IgD-negative memory B cell (primary cell): ENCODE results near the gene ESR2. TPM values are rescaled to one million over a fixed set of nuclear protein-coding genes. Genes with fewer than 3 reads are reported as not detected.
"Not testable (repeated sequence)": the region's sequence is repeated elsewhere in the genome, so short reads cannot be mapped to it uniquely, and the experiment has no call there.

Source experiments
- H3K27ac Mint-ChIP-seq, 3 donors: one replicate each; pipeline ENCODE4 v1.8.0; 2020 to 2022; ENCODE audit warnings: mild to moderate bottlenecking in 3 of 3, mixed read lengths in 3 of 3, moderate library complexity in 1 of 3
- H3K27me3 Mint-ChIP-seq: one replicate; pipeline ENCODE4 v1.8.0; 2021; ENCODE audit warnings: mixed read lengths
- H3K36me3 Mint-ChIP-seq: one replicate; pipeline ENCODE4 v1.8.0; 2020; ENCODE audit warnings: mild to moderate bottlenecking, mixed read lengths
- H3K4me1 Mint-ChIP-seq, 3 donors: one replicate each; pipeline ENCODE4 v1.8.0; 2020 to 2022; ENCODE audit warnings: mixed read lengths in 3 of 3, mild to moderate bottlenecking in 1 of 3
- H3K4me3 Mint-ChIP-seq, 4 donors: one replicate each; pipeline ENCODE4 v1.8.0; 2020 to 2022; ENCODE audit warnings: mild to moderate bottlenecking in 4 of 4, mixed read lengths in 4 of 4, moderate library complexity in 3 of 4
- H3K9me3 Mint-ChIP-seq, 3 donors: one replicate each; pipeline ENCODE4 v1.8.0; 2020 to 2021; ENCODE audit warnings: mixed read lengths in 3 of 3, mild to moderate bottlenecking in 1 of 3
- polyA plus RNA-seq: library from polyadenylated mRNA; unstranded; fragments of 300-500 nt; fragmentation: Illumina TruSeq; gene quantifications from one replicate; pipeline ENCODE4 v1.2.3, GENCODE V29; 2021

ESR2 gene
- polyA plus RNA-seq, 1 donor from 2014 or later, result 1.3 TPM

- Mint-ChIP-seq H3K4me3 (peak overlapping the region in 1 of 4 donors; percentile 54), H3K4me1 (peaks cover 22 to 40% (median 33%) of the 10 kb centered on the region in 3 donors), H3K36me3 (peaks cover 21% of the 10 kb centered on the region), H3K9me3 (no peaks in the 10 kb centered on the region), H3K27me3 (no peaks in the 10 kb centered on the region), H3K27ac (peak overlapping the region in 2 of 3 donors; percentile 31 to 32)
Observed at GRCh38 chr14:64220466-64220865, 73.7 kb downstream of the ESR2 start.

DNA sequence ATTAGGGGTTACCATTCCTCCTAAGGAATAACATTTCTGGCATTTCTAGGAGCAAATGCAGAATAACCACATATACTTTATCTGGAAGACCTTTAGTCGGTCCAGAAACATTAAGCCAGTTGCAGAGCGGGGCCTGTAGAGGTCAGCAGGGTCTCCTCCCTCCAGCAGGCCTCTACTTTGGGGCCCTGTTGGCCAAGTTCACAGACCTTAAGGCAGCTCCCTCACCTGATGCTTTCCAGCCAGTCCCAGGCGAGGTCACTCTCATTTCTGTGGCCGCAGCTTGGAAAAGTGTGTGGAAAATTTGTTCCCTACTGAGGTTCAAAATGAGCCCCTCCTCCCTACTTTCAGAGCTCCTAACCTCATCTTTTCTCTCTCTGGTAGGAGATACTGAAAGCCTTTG lies 74.1 kb downstream of the ESR2 start:
- Mint-ChIP-seq H3K9me3 (no peaks in the 10 kb centered on the region), H3K4me1 (peaks cover 22 to 40% (median 33%) of the 10 kb centered on the region in 3 donors), H3K36me3 (peaks cover 21% of the 10 kb centered on the region), H3K4me3 (no peak overlapping the region), H3K27ac (peak overlapping the region in 2 of 3 donors; percentile 32 to 96), H3K27me3 (no peaks in the 10 kb centered on the region)

DNA sequence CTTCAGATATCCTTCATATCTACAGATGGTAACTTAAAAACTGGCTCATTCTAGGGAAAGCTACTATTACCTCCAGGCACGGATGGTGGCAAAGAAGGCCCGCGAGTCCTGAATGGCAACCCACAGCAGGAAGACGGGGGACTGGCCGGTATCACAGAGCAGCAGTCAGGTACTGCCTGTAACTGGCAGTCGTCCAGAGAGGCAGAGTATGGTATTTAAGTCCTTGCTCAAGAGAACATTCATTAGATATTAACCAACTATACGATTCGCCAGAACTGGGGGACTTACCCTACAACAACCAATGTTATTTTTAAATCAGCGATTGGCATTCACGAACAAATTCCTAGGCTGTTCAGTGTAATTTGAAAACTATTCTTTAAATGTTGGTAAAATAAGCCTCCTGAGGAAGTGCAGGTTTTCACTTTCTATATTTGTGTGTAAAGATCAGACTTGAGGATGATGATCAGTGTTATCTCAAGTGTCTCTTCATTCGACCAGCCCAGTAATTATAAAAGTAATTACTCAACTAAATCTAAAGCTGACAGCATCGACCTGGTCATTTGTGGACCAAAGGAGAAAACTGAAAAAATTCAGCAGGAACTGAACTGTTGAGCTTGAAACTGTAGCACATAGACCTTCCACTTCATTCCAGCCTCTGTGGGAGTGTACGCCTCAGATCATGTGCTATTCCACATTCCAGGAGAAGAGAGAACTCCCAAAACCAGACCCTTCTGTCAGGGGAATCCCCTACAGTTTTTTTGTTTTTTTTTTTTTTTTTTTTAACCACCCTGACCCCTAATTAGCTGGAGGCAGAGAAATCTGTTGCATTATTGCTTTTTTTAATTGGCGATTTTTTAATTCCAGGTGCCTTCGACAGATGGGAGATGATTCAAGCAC lies 75.6 kb downstream of the ESR2 start:
- H3K4me3 Mint-ChIP-seq, result peak overlapping the region in 2 of 4 donors; percentile 84 to 90
- no peaks in the 10 kb centered on the region for H3K9me3 Mint-ChIP-seq
- peaks cover 22 to 36% (median 33%) of the 10 kb centered on the region in 3 donors for H3K4me1 Mint-ChIP-seq
- peak overlapping the region; percentile 13 to 96 (median 91) for H3K27ac Mint-ChIP-seq
- peaks cover 17% of the 10 kb centered on the region for H3K36me3 Mint-ChIP-seq
- H3K27me3 Mint-ChIP-seq, result no peaks in the 10 kb centered on the region

DNA sequence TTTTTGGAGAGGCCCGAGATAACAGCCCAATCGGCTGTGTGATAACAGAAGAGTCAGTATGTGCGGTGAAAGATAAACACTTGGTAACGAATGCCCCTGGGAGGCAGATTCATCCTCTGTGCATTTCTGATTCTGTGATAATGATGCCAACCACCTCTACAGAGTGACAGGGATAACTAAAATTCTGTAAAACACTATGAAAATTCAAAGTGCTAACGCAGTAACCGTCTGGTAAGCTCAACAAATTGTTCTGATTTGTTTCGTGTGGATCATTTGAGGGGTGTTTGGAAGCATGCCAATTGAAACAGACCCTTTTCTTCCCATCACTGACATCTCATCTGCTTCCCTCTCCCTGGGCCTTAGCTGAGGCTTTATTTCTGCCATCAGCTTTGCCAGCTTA lies 76.3 kb downstream of the ESR2 start:
- peaks cover 22 to 35% (median 32%) of the 10 kb centered on the region in 3 donors for H3K4me1 Mint-ChIP-seq
- peak overlapping the region; percentile 88 to 96 (median 91) for H3K27ac Mint-ChIP-seq
- peak overlapping the region; percentile 25 to 90 (median 72) for H3K4me3 Mint-ChIP-seq
- no peaks in the 10 kb centered on the region for H3K27me3 Mint-ChIP-seq
- H3K9me3 Mint-ChIP-seq, result no peaks in the 10 kb centered on the region
- H3K36me3 Mint-ChIP-seq, result peaks cover 13% of the 10 kb centered on the region

GRCh38 chr14:64217308-64217707 lies 76.9 kb downstream of the ESR2 start:
- H3K27ac Mint-ChIP-seq, result peak overlapping the region; percentile 88 to 96 (median 91)
- H3K27me3 Mint-ChIP-seq, result no peaks in the 10 kb centered on the region
- H3K4me1 Mint-ChIP-seq, result peaks cover 21 to 32% (median 29%) of the 10 kb centered on the region in 3 donors
- H3K4me3 Mint-ChIP-seq, result peak overlapping the region; percentile 25 to 90 (median 72)
- peaks cover 13% of the 10 kb centered on the region for H3K36me3 Mint-ChIP-seq
- no peaks in the 10 kb centered on the region for H3K9me3 Mint-ChIP-seq

DNA sequence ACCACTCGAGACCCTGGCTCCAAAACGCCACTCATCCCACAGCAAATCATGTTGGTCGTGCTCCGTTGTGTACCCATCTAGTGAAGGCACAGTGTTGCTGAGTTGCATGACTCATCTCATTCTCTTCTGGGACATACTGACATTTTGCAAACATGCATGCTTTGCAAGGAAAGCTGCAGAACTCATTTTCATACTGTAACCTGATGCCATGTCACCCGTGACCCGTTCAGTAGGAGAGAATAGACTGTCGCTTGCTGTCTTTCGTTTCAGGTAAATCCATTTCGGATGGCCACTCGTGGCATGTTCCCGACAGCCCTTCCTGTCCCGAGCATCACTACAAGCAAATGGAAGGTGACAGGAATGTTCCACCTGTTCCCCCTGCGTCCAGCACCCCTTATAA lies 78.2 kb downstream of the ESR2 start:
- peak overlapping the region in 2 of 3 donors; percentile 50 to 70 for H3K27ac Mint-ChIP-seq
- peaks cover 21 to 33% (median 27%) of the 10 kb centered on the region in 3 donors for H3K4me1 Mint-ChIP-seq
- no peaks in the 10 kb centered on the region for H3K27me3 Mint-ChIP-seq
- peak overlapping the region in 1 of 4 donors; percentile 16 for H3K4me3 Mint-ChIP-seq
- H3K36me3 Mint-ChIP-seq, result peaks cover 9% of the 10 kb centered on the region
- H3K9me3 Mint-ChIP-seq, result no peaks in the 10 kb centered on the region

GRCh38 chr14:64215274-64215673 lies 78.9 kb downstream of the ESR2 start:
- no peak overlapping the region for H3K4me3 Mint-ChIP-seq
- peaks cover 20 to 37% (median 31%) of the 10 kb centered on the region in 3 donors for H3K4me1 Mint-ChIP-seq
- no peaks in the 10 kb centered on the region for H3K9me3 Mint-ChIP-seq
- no peaks in the 10 kb centered on the region for H3K27me3 Mint-ChIP-seq
- peak overlapping the region in 1 of 3 donors; percentile 50 for H3K27ac Mint-ChIP-seq
- H3K36me3 Mint-ChIP-seq, result peaks cover 9% of the 10 kb centered on the region

DNA sequence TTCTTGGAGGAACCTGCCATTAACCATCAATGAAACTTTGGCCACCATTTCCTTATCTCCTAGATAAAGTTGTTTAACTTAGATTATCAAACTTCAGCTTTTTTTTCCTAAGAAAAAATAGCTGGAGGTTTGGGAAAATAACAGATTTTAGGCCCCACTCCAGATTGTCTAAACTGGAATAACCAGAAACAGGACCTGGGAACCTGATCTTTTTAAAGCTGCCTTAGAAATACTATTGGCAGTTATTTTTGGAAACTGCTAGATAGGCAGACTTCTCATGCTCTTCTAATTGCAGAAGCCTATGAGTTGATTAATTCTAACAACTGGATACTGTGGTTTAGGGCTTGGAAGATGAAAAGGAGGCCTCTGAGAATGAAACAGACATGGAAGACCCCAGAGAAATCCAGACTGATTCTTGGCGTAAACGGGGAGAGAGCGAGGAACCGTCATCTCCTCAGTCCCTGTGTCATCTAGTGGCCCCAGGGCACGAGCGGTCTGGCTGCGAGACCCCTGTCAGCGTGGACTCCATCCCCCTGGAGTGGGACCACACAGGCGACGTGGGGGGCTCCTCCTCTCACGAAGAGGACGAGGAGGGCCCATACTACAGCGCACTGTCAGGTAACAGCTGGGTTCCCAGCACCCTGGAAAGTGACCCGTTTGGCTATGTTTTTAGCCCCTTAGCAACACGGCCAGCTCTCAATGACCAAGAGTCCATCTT lies 80.2 kb downstream of the ESR2 start:
- H3K27me3 Mint-ChIP-seq, result no peaks in the 10 kb centered on the region
- no peak overlapping the region for H3K27ac Mint-ChIP-seq
- H3K4me1 Mint-ChIP-seq, result peaks cover 17 to 45% (median 41%) of the 10 kb centered on the region in 3 donors
- peaks cover 12% of the 10 kb centered on the region for H3K36me3 Mint-ChIP-seq
- no peaks in the 10 kb centered on the region for H3K9me3 Mint-ChIP-seq
- H3K4me3 Mint-ChIP-seq, result no peak overlapping the region

- no peaks in the 10 kb centered on the region for H3K9me3 Mint-ChIP-seq
- peaks cover 12% of the 10 kb centered on the region for H3K36me3 Mint-ChIP-seq
- no peaks in the 10 kb centered on the region for H3K27me3 Mint-ChIP-seq
Observed at GRCh38 chr14:64213086-64213485, 81.1 kb downstream of the ESR2 start.

DNA sequence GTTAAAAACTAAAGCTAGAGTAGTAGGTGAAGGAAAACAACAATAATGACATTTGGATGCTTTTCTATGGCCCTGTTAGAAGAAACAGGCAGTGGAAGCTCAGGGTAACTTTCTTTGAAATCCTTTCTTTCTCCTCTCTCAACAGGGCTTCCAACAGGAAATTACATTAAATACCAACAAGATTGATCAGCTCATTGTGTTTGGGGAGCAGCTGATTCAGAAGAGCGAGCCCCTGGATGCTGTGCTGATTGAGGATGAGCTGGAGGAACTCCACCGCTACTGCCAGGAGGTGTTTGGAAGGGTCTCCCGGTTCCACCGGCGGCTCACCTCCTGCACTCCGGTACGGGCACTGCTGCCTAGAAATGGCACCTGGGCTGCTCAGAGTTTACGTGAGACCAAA lies 81.5 kb downstream of the ESR2 start:
- Mint-ChIP-seq H3K4me3 (no peak overlapping the region), H3K4me1 (peaks cover 7 to 35% (median 31%) of the 10 kb centered on the region in 3 donors), H3K9me3 (no peaks in the 10 kb centered on the region), H3K27ac (no peak overlapping the region), H3K36me3 (peaks cover 12% of the 10 kb centered on the region), H3K27me3 (no peaks in the 10 kb centered on the region)

More at GRCh38 chr14:64213086-64213485, 81.1 kb downstream of the ESR2 start:
- peak overlapping the region in 1 of 3 donors; percentile 57 for H3K27ac Mint-ChIP-seq
- H3K4me1 Mint-ChIP-seq, result peaks cover 10 to 39% (median 36%) of the 10 kb centered on the region in 3 donors
- no peak overlapping the region for H3K4me3 Mint-ChIP-seq

DNA sequence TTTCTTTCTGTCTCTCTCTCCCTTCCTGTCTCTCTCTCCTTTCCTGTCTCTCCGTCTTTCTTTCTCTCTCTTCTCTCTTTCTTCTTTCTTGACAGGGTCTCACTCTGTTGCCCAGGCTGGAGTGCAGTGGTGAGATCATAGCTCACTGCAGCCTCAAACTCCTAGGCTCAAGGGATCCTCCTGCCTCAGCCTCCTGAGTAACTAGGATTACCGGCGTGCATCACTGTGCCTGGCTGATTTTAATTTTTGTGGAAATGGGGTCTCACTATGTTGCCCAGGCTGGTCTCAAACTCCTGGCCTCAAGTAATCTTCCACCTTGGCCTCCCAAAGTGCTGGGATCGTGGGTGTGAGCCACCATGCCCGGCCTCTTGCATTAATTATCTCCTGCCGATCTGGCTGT lies 83.3 kb downstream of the ESR2 start:
- not testable (repeated sequence) for H3K9me3 Mint-ChIP-seq, H3K27me3 Mint-ChIP-seq, H3K36me3 Mint-ChIP-seq
- Mint-ChIP-seq H3K4me1 (peaks cover 2 to 28% (median 24%) of the 10 kb centered on the region in 3 donors), H3K27ac (peak overlapping the region in 1 of 3 donors; percentile 71), H3K4me3 (peak overlapping the region in 1 of 4 donors; percentile 77)

GRCh38 chr14:64210216-64210615 lies 84.0 kb downstream of the ESR2 start:
- no peaks in the 10 kb centered on the region for H3K9me3 Mint-ChIP-seq
- H3K27me3 Mint-ChIP-seq, result no peaks in the 10 kb centered on the region
- peak overlapping the region; percentile 19 to 86 (median 82) for H3K27ac Mint-ChIP-seq
- H3K4me3 Mint-ChIP-seq, result peak overlapping the region in 2 of 4 donors; percentile 25 to 45
- peaks cover 3 to 30% (median 28%) of the 10 kb centered on the region in 3 donors for H3K4me1 Mint-ChIP-seq
- H3K36me3 Mint-ChIP-seq, result peaks cover 4% of the 10 kb centered on the region

DNA sequence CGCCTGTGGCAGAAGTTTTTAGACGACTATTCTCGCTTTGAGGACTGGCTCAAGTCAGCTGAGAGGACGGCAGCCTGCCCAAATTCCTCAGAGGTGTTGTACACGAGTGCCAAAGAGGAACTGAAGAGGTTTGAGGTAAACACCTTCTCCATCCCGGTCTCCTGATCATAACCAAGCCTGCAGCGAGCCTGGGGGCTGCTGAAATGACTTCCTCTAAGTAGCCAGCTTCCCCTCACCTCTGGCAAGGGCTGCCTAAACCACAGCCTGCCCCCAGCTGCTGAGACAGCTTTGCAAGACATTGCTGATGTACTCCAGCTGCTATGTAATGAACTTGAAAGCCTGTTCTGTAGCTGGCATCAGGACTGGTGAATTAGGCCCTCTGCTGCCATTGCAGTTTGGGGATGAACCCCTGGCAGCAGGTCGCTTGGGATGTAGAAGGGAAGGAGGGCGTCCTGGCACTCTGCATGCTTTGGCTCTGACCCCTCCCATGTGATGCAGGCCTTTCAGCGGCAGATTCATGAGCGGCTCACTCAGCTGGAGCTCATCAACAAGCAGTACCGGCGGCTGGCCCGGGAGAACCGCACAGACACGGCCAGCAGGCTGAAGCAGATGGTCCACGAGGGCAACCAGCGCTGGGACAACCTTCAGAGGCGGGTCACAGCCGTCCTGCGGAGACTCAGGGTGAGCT lies 84.6 kb downstream of the ESR2 start:
- Mint-ChIP-seq H3K4me1 (peaks cover 3 to 30% (median 28%) of the 10 kb centered on the region in 3 donors), H3K4me3 (peak overlapping the region; percentile 43 to 88 (median 72)), H3K27ac (peak overlapping the region; percentile 82 to 92 (median 88)), H3K36me3 (peaks cover 4% of the 10 kb centered on the region), H3K27me3 (no peaks in the 10 kb centered on the region), H3K9me3 (no peaks in the 10 kb centered on the region)

GRCh38 chr14:64208981-64209380 lies 85.2 kb downstream of the ESR2 start:
- Mint-ChIP-seq H3K4me1 (peaks cover 3 to 30% (median 28%) of the 10 kb centered on the region in 3 donors), H3K4me3 (peak overlapping the region in 3 of 4 donors; percentile 43 to 74 (median 72)), H3K27me3 (no peaks in the 10 kb centered on the region), H3K27ac (peak overlapping the region; percentile 82 to 92 (median 88)), H3K36me3 (peaks cover 3% of the 10 kb centered on the region), H3K9me3 (no peaks in the 10 kb centered on the region)
